ENCODE data around the gene RBPMS2.

- TF ChIP-seq EZH2 (IDR thresholded peaks at IDR 0.05; ENCODE audit: borderline replicate concordance, low read depth, low read length, severe bottlenecking) (no peak), CTCF (IDR thresholded peaks at IDR 0.05; ENCODE audit: borderline replicate concordance, extremely low read depth, low read length, poor library complexity, severe bottlenecking) (no peak)
These were observed 8.2 kb downstream of the RBPMS2 start for GRCh38 chr15:64767203-64767602.

Data from DND-41 (cell line).